HG02943 (cell line): Measurements from ENCODE around the gene RGS7.

Experiments used
- ATAC-seq: cut with Tn5 transposase; IDR thresholded peaks from one replicate; pipeline ENCODE4 v1.9.1; 2021; ENCODE audit warnings: mild to moderate bottlenecking, low read depth, moderate library complexity; ENCODE audit not compliant: unreplicated experiment

Gene RGS7

DNA sequence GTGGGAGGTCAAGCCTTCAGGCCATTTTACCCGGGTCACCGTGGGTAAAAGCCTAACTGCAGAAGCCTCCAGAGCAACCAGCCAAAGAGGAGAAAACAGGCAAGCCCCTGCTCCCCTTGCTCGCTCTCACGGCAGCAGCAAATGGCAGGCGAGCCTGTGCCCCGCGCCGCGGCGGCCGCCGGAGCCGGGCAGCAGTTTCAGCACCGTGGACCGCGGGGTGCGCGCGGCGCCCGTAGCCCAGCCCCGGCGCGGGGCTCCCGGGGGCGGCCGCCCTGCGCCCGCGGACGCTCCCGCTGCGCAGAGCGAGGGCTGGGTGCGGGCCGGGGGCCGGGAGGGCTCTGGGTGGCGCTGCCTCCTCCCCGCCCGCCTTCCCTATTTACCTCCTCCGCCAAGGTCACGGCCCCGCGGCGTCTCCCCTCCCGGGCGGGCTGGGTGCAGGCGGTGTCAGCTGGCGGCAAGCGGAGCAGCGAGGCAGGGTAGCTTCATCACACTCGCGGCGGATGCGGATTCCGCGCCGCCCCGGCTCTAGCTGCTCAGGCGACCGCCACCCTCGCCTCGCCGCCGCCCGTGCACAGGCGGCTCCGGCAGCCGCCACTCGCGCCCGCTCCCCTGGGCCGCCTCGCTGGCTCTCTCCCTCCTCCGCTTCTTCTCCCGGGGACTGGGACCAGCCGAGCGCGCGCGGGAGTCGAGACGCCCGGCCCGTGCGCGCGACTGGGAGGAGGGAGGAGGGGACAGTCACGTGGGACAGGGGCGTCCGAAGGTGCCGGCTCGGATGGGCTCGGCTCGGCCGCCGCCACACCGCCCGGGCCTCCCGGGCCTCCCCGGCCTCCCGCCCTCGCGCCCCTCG lies at the start of gene RGS7:
TSS of gene RGS7 (minus strand) at position 687 of the 847 bp plus-strand sequence.
- ATAC-seq = peak; percentile 55

DNA sequence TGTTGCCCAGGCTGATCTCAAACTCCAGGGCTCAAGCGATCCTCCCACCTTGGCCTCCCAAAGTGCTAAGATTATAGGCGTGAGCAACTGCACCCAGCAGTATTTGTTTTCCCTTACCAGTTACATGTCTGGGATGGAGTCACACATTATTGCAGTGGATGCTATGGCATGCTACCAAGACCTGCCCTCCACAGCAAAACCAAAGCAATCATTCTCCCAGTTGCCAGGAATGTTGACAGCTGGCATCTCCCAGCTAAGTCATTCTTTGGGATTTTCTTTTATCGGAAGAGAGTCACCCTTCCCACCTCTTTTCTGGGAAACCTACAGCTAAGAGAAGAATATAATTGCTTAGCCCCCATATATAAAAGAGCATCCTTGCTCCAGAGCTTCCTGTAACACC lies 49.4 kb upstream of the RGS7 start:
- ATAC-seq = no peak

DNA sequence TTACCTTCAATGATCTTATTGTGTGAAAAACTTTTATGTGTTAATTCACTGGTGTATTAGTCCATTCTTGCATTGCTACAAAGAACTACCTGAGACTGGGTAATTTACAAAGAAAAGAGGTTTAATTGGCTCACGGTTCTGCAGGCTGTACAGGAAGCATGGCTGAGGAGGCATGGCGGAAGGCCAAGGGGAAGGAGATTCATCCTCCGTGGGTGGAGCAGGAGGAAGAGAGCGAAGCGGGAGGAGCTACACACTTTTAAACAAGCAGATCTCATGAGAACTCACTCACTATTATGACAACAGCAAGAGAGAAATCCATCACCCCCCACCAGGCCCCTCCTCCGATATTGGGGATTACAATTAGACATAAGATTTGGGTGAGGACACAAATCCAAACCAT lies 44.2 kb upstream of the RGS7 start:
- no peak for ATAC-seq

DNA sequence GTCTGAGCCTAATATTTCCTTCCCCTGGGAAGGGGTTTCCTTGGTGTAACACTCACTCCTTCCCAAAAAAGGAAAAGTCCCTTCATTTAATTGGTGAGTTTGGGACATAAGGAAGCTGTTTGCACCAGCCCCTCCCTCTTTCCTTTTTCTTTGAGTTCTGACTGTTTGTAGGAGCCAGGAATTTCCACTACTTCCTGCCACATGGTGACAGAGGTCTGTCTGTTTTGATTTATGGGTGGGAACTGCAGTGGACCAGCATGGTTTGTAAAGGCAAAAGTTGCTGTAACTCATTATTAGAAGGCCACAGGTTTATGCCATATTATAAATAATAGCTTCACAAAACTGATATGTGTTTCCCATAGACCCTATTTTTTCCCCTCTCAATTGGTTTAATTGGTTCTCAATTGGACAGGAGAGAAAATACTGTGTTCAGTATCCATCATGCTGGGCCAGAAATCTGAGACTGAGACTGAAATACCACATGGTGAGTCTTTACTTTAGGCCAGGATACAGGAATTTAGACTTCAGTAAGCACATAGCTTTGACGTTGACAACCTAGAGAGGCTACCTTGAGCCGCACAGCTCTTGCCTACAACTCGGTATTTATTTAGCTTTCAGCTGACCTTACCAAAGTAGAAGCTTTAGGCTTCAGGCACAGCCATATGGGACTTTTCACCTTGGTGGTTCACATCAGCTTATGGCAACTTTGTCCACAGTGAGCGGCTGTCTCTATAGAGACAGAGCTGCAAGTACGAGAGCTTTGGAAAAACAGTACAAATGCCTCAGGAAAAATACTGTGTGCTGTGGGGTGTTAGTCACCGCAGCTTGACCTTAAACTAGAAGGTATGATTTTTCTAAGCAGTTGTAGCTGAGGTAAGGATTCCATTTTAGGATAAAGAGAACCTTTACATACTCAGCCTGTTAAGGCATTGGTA lies 40.0 kb upstream of the RGS7 start:
- ATAC-seq = no peak

DNA sequence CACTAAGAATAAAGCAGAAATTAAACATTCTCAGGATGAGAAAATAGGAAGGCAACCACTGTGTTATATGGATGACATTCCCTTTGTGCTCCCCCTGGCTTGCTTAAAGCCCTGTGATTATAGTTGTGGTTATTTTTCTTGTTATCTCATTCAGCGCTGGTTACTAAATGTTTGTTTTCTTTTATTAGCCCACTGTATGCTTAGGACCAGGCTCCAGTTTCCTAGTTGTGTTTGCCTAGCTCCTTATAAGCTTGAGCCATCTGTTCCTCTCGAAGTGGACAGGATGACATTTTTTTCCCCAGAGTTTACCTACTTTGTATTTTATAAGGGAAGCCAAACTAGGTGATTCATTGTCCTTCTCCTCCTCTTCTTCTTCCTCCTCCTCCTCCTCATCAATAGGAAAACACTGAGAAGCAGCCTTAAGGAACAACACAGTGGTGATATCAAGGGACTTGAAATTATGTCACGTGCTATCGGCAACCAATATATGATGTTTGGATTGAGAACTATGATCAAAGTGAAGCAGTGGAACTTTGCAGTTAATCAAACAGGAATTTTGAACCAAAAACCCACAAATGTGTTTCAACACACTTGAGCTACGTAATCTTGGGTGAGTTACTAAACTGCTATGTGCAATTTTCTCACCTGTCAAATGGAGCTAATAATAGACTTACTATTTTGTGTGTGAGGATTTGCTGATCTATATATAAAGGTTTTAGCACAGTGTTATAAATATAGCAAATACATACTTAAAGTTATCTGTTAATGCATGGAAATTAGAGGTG lies 35.1 kb upstream of the RGS7 start:
- no peak for ATAC-seq

DNA sequence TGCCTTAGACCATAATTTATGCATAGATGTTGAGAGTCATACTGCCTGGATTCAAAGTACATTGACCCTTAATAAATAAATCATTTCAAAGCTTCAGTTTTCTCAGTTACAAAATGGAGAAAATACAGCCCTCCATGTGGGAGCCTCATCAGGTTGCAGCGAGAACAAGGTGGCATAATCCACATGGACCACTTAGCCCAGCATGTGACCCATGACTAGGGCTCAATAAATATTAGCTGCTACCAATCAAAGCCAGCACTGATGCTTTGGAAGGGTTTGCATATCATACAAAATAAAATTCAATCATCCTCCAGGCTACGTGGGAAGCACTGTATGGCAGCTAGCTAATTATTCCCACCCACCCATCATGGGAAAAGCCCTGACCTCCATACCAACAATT lies 33.5 kb upstream of the RGS7 start:
- no peak for ATAC-seq

DNA sequence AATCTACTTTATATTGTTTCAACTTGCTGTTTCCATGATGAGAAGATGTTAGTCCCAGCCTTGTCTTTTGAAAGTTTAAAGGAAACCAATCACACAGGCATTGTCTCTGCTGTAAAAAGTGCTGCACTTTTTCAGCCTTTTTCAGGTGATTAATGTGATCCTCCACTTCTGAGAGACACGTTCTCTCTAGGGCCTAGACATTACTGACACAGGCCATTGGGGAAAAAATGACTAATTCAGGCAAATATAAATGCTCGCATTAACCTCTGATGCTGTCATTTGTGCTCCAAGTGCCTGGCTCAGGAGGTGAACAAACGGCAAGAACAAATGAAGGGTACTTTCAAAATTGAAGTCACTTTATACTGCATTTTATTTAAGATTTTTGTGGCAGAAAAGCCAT lies 32.4 kb upstream of the RGS7 start:
- no peak for ATAC-seq

DNA sequence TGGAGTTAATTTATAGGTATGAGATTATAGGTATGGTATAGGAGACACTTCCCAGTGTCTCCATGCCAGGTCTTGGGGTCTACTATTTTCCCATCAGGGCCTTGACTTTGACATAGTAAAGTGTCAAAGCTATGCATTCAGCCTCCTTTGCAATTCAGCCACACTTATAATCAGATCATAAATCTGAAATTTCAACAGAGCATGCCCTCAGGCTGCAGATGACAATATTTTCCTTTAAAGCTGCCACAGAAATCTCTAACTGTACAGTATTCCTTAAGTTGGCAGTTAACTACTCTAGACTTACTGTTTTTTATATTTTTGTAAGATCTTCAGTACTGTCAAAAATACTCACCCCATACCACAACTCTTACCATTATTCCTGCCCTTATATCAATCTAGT lies 30.2 kb upstream of the RGS7 start:
- no peak for ATAC-seq

DNA sequence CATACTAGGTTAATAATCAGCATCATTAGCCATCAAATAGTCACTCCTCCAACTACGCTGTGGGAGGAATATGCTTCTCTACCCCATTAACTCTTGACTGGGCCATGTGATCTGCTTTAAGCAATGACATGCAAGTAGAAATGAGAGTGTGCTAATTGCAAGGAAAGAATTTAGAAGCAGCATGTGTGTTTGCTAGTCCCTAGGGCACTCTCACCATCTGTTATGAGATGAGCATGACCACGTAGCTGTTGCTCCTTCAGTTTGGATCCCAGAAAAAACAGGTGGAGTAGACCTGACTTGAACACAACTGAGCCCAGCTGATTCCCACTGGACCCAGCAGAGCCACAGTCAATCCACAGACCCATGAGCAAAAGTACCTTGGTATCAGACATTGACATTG lies 19.7 kb upstream of the RGS7 start:
- ATAC-seq = no peak

DNA sequence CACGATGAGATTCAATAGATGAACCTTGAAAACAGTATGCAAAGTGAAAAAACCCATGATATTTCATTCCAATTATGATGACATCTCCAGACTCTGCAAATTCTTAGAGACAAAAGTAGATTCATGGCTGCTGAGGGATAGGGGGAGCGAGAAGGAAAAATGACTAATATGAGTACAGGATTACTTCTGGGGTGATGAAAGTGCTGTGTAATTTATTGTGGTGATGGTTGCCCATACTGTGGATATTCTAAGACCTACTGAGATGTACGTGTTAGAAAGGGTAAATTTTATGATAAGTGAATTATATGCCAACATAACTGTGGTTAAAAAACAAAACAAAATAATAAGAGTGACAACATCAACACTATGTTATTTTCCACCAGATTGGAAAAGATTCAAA lies 18.9 kb upstream of the RGS7 start:
- ATAC-seq = no peak

DNA sequence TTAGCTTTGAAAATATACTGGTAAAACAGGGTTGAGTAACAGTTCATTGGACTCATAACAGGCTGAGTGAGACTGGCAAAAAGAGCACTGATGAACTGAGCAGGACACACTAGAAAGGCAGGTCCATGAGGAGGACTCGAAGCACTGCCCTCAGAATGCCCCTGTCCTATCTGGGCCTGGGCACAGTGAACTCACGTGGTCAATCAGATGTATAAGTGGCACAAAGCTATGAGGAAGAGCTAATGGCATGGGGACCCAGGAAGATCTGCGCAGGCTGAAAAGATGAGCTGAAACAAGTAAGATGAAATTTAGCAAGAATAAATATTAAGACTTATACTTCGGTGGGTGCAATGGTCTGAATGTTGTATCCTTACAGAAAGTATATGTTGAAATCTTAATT lies 9.2 kb upstream of the RGS7 start:
- ATAC-seq = no peak

DNA sequence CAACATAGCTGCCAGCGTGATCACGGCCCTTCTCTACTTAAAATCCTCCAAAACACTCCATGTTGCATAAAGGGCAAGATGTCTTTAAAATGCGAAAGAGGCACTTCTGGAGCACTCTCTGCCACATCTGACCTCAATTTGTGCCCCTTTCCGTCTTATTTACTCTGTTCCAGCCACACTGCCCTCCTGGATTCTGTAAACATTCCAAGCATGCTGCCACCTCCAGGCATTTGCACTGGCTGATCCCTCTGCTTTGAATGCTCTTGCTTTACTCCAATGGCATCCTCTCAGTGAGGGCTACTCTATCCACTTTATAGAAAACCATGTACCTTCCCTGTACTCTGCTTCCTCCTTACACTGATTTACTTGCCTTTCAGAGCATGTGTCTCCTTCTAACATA lies 5.3 kb upstream of the RGS7 start:
- ATAC-seq = no peak

DNA sequence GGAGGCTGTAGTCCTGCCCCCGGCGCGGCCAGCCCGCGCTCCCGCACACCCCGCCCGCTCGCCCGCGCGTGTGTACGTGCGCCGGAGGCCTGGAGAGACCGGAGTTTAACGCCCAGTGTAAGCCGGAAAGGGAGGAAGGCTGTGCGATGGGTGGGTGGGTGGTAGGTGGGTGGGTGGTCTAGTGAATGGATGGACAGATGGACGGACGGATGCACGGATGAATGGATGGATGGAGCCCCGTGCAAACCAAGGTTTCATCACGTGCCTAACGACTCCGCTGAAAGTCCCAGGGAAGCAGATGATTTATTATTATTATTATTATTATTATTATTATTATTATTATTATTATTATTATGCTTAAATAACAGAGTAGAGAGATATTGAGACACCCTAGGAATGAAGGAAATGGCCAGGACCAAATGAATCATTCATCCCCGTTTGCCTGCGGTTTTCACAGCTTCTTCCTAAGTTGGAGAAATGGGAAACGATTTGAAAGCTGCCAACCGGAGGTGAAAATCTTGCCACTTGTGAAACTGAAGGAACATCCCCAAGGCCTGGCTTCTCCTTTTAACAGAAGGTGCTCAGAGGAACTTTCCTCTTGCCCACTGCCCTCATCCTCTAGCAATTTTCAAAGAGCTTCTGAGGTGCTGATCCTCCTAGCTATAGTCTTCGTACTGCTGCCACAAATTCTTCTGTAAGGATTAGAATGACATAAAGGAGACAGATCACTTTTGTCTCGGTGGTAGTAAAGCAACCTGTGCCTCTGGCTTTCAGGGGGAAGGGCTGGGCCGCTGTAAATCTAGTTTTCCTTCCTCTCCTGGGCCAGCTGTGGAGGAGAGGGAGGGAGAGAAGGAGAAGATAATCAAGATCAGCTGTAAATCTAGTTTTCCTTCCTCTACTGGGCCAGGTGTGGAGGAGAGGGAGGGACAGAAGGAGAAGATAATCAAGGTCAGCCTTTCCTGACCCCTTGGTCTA lies 648 bp upstream of the RGS7 start:
- no peak for ATAC-seq

DNA sequence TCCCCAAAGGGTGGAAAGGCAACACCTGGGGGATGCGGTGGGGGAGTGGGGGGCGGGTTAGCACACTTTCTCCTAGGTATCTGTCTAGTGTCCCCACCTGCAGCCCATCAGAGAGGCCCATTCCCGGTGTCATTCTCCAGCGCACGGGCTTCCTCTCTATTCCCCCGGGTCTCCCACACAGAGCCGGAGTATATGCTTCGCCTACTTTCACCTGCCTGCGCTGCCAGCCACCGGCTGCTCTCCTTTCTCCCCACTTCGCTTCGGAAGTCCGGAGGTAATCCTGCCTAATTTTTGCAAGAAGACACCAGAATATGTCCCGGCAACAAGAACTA lies 852 bp downstream of the RGS7 start:
- peak; percentile 11 for ATAC-seq

DNA sequence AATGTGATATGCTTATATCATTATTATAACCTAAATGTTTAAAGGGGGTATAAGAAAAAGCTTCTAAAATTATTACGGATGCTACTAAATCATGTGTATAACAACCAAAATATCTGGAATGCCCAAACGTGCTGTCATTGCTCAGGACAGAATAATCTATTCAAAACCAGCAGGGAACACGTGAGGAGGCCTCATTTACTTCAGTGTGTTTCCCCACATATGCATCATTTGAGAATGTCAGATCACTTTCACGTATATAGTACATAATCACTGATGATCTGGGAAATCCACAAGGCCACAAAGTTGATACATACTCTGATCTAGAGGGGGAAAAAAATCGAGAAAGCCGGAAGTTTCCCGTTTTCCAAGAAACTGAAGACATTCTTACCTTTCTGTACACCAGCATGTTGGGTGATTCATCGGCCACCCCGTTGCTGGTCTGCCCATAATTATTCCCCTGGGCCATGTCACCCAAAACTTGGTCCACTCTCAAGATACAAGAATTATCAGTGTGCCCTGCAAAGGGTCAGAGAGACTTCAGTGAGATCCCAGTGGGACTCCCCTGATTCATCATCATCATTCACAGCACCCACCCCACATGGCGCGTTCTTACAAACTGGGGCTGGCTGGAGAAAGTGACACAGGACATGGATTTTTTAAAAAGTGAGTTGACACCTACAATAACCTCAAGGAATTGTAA lies 1.5 kb downstream of the RGS7 start:
- no peak for ATAC-seq

DNA sequence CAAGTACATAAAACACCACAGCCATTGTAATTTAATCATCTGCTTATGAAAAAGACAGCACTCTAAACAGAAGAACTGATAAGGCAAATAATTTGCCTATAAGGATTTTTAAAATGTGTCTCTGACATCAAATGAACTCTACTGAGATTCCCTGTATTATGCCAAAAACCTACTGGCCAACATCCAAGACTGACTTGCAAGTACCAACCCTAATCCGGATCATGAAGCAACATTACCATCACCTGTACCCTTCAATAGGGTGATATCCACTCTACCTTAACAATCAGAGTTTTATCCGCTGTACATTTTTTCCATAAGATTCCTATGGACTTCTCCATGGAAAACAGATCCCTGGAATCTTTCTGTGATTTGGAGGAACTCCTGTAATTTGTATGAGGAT lies 4.6 kb downstream of the RGS7 start:
- ATAC-seq = no peak

DNA sequence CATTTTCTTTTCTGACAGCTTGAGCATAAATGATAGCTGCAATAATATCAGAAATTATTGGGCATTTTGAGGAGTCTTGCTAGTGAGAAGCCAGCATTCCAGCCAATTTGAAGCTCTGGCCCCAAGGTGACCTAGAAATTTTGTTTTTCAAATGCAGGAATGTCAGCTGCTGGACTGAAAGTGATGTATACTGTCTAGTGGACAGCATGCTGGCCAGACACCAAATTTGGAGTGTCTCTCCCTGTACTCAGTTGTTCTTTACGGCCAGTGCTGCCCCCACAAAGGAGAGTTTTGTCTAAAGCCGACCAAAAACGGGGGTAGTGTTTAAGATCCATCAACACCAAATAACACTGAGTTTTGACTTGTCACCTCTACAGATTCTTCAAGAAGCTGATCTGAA lies 5.2 kb downstream of the RGS7 start:
- no peak for ATAC-seq

DNA sequence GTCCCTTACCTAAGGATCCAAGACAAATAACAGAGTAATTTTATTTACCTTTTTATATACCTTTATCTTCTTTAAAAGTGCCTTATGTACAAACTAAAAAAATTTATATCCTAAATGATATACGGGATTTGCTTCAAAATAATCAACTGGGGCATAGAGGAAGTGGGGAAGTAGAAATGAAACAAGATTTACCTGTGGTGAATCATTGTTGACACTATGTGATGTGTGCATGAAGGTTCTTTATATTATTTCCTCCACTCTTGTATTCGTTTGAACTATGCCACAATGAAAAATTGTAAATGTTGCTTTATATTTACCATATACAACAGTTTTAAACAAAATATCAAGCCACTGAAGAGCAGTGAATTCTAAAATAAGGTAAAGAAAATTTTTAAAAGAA lies 13.0 kb downstream of the RGS7 start:
- no peak for ATAC-seq

DNA sequence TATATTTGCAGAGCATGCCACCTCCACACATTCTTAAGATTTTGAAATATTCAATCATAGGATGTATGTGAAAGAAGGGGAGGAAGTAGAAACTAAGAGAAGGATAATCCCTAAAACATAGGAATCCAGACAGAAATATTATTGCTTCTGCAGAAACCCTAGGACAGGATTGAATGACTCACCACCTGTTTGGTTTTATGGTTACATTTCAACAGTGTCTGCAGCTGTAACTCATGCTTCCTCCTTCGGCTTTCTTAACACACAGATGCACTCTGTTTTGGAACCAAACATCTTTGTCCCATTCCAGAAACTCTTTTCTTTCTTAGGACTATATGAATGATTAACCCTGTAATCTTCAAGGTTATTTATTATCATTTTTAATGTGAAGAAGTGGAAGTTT lies 20.7 kb downstream of the RGS7 start:
- no peak for ATAC-seq
